Measurements from ENCODE around the gene ZNF831.

Gene ZNF831

DNA sequence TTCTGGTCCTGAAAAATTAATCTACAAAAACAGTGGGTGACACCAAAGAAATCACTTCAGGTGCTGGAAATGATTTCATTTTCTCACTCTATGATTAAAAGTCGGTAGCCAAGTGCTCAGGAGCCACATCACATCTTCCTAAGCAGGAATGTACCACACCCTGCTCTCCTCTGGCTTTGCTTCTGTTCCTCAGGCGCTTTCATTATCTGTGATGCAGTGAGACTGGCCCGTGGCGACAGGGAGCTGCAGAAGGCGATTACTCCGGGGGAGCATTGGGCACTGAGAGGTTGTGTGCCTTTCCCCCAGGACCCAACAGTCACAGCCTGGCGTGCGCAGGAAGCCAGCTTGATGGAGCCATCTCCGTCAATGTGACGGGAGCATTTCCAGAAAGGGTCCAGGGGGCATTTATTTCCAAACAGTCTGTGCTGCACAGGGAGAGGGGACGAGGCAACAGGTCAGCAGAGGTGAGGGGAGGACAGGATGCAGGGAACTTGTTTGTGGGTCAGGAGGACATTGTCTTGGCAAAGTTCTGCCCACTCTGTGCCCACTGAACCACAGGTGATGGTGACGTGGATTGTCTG lies 5.6 kb upstream of the ZNF831 start:
- no peak for DNase-seq (ENCODE audit: extremely low read depth, low read depth)
- TF ChIP-seq, protein P1, sequence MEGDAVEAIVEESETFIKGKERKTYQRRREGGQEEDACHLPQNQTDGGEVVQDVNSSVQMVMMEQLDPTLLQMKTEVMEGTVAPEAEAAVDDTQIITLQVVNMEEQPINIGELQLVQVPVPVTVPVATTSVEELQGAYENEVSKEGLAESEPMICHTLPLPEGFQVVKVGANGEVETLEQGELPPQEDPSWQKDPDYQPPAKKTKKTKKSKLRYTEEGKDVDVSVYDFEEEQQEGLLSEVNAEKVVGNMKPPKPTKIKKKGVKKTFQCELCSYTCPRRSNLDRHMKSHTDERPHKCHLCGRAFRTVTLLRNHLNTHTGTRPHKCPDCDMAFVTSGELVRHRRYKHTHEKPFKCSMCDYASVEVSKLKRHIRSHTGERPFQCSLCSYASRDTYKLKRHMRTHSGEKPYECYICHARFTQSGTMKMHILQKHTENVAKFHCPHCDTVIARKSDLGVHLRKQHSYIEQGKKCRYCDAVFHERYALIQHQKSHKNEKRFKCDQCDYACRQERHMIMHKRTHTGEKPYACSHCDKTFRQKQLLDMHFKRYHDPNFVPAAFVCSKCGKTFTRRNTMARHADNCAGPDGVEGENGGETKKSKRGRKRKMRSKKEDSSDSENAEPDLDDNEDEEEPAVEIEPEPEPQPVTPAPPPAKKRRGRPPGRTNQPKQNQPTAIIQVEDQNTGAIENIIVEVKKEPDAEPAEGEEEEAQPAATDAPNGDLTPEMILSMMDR (IDR thresholded peaks at IDR 0.05; ENCODE audit: low read depth, low read length) = no peak

DNA sequence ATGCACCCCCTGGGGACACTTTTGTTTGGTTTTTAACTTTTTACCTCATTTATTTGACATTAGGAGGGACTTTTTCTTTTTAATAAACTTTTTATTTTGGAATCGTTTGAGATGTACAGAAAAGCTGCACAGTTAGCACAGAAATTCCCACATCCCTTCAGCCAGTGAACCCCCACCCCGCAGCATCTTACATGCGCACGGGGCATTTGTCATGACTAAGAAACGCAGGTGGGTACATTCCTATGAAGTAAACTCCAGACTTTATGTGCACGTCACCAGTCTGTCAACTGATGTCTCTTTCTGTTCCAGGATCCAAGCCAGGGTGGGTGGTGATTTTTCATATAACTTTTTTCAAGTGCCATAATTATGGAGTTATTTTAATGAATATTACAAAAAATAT lies 4.9 kb upstream of the ZNF831 start:
- DNase-seq (ENCODE audit: extremely low read depth, low read depth) = no peak
- TF ChIP-seq, protein P1 (IDR thresholded peaks at IDR 0.05; ENCODE audit: low read depth, low read length) = no peak

DNA sequence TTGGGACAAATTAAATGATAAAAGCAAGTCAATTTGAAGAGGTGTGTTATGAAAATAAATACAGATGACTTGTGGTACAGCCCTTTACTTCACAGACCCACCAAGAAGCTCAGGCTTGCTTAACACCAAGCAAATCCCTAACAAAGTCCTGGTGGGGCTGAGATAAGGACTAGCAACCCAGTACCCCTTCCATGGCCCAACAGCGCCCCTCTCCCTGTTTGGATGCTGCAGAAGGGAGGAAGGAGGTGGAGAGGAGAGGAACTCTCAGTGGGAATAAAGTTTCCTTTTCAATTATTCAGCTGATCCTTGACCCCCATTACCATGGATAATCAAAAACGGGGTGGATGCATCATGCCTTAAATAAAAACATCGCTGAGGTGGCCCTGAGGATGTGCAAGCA lies 4.5 kb upstream of the ZNF831 start:
- no peak for DNase-seq (ENCODE audit: extremely low read depth, low read depth)
- TF ChIP-seq, protein P1 (IDR thresholded peaks at IDR 0.05; ENCODE audit: low read depth, low read length) = no peak

DNA sequence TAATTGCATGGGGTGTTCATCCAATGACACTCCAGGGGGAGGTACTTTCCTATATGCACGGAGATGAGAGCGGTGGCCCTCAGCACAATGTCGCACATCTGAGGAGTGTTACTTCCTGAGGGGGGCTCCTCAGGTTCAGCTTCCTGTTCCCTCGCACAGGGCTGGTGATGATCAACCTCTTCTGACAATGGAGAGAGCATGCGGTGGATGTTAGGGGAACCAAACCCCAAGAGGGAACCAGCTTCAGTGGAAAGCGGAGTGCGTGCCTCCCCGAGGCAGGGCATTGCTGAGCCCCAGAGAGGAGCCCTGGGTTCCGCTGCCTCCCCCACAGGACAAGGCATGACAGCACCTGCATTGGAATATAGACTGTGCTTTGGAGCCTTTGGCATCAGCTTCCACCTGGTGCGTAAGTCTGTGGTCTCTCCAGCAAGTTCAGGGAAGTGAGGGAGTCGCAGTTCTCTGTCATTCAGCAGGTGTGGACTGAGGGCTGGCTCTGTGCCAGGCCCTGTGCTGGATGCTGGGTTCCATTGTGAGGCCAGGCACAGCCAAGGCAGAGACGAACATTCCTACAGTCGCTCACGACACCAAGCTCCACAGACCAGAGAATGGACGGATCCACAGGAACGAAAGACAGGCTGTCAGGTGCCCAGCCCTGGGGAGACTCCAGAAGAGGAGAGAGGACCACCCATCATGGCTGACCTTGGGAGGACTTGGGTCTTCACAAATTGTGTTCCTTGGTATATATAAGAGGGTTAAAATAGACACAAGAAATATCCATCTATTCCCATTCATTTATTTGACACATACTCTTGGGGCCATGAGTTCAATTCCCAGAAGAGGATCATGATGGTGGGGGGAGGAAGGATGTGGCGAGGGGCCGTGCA lies 3.9 kb upstream of the ZNF831 start:
- no peak for DNase-seq (ENCODE audit: extremely low read depth, low read depth)
- TF ChIP-seq, protein P1 (IDR thresholded peaks at IDR 0.05; ENCODE audit: low read depth, low read length) = no peak

DNA sequence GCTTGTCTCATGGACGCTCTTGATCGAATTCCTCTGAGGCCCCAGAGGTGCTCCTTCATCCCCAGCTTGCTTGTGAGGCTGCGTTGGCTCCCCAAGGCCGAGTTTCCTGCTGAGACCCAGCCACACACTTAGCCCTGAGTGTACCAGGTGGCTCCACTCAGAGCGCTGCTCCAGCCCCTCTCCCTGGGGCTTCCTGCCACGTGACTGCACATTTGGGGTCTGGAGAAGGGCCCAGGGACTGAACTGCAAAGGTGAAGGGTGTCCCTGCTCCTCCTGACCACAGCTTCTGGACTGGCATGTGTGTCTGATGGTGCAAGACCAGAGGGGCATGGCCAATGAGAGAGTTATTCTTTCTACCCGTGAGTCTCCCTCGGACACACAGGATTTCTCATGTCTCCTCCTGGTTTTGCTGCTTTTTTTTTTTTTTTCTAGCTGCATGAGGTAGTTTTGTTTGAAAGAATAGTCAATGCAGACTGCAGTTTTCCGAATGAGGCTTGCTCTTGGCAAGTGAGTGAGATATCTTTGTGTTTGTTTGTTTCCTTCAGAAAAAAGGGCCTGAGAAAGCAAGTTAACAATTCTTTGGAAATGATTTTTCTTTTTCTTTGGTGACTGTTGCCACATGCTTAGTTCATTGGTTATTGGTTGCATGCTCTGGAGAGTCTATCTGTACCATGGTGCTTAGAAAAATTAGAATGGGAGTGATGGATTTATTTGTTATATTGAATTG lies 3.1 kb upstream of the ZNF831 start:
- TF ChIP-seq, protein P1 (IDR thresholded peaks at IDR 0.05; ENCODE audit: low read depth, low read length) = no peak
- DNase-seq (ENCODE audit: extremely low read depth, low read depth) = no peak

DNA sequence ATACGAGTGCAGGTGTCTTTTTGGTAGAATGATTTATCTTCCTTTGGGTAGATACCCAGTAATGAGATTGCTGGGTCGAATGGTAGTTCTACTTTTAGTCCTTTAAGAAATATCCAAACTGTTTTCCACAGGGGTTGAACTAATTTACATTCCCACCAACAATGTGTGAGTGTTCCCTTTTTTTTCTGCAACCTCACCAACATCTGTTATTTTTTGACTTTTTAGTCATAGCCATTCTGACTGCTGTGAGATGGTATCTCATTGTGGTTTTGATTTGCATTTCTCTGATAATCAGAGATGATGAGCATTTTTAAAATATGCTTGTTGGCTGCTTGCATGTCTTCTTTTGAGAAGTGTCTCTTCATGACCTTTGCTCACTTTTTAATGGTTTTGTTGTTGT lies 1.9 kb upstream of the ZNF831 start:
- no peak for DNase-seq (ENCODE audit: extremely low read depth, low read depth)
- TF ChIP-seq, protein P1 (IDR thresholded peaks at IDR 0.05; ENCODE audit: low read depth, low read length) = no peak

Data from AG09319 (cell line).